Testis (tissue), 2 donors: ENCODE measurements around the gene DPEP1.
"Not testable (repeated sequence)": the region's sequence is repeated elsewhere in the genome, so short reads cannot be mapped to it uniquely, and the experiment has no call there.

ENCODE experiments used
- POLR2A ChIP-seq: fragments of 450-650 bp; IDR thresholded peaks from one replicate; pipeline ENCODE4 v1.6.1; 2017; ENCODE audit warnings: antibody characterized with exemption, mild to moderate bottlenecking, moderate library complexity
- TF ChIP-seq, protein P1 (sequence below), 3 experiments: fragments of 450-650 bp in 2 of 3; fragments of 200-600 bp in 1 of 3; sonication (generic) in 1 of 3; IDR thresholded peaks; one replicate each; pipeline ENCODE4 v1.5.1; 2016 to 2019; ENCODE audit warnings: antibody characterized with exemption in 3 of 3, mild to moderate bottlenecking in 2 of 3, moderate library complexity in 1 of 3

GRCh38 chr16:89671565-89671964 lies 58.1 kb downstream of the DPEP1 start:
- TF ChIP-seq, protein P1, sequence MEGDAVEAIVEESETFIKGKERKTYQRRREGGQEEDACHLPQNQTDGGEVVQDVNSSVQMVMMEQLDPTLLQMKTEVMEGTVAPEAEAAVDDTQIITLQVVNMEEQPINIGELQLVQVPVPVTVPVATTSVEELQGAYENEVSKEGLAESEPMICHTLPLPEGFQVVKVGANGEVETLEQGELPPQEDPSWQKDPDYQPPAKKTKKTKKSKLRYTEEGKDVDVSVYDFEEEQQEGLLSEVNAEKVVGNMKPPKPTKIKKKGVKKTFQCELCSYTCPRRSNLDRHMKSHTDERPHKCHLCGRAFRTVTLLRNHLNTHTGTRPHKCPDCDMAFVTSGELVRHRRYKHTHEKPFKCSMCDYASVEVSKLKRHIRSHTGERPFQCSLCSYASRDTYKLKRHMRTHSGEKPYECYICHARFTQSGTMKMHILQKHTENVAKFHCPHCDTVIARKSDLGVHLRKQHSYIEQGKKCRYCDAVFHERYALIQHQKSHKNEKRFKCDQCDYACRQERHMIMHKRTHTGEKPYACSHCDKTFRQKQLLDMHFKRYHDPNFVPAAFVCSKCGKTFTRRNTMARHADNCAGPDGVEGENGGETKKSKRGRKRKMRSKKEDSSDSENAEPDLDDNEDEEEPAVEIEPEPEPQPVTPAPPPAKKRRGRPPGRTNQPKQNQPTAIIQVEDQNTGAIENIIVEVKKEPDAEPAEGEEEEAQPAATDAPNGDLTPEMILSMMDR (IDR thresholded peaks at IDR 0.05): not testable (repeated sequence)
- not testable (repeated sequence) for TF ChIP-seq POLR2A
